AG09309 (cell line): Measurements from ENCODE around the gene NANOS1.

Source experiments
- DNase-seq: peaks from one replicate; pipeline ENCODE4 v3.0.0-alpha.2; 2010; ENCODE audit warnings: low read depth
- H3K4me3 ChIP-seq: 2 replicates; pipeline ENCODE4 v1.5.1; 2011; ENCODE audit warnings: mild to moderate bottlenecking, low read depth, low read length, moderate library complexity; ENCODE audit not compliant: control insufficient read depth
- TF ChIP-seq, protein P1 (sequence below): IDR thresholded peaks from 2 replicates; pipeline ENCODE4 v1.5.1; 2011; ENCODE audit warnings: mild to moderate bottlenecking, low read depth, low read length, inconsistent platforms; ENCODE audit not compliant: insufficient read depth, control insufficient read depth; ENCODE audit errors: missing control alignments

NANOS1 gene

DNA sequence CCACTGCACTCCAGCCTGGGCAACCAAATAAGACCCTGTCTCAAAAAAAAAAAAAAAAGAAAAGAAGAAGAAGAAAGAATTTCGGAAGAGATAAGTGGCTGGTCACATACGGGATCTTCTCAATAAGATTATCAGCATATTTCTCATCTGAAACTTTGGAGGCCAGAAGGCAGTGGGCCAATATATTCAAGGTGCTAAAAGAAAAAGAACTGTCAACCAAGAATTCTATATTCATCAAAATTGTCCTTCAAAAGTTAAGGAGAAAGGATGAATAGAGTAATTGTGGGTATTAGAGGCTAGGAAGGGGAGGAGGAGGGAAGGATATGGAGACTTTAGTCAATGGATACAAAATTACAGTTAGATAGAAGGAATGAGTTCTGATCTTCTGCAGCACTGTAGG, 43.9 kb upstream of the NANOS1 start:
- DNase-seq, result no peak
- TF ChIP-seq, protein P1, sequence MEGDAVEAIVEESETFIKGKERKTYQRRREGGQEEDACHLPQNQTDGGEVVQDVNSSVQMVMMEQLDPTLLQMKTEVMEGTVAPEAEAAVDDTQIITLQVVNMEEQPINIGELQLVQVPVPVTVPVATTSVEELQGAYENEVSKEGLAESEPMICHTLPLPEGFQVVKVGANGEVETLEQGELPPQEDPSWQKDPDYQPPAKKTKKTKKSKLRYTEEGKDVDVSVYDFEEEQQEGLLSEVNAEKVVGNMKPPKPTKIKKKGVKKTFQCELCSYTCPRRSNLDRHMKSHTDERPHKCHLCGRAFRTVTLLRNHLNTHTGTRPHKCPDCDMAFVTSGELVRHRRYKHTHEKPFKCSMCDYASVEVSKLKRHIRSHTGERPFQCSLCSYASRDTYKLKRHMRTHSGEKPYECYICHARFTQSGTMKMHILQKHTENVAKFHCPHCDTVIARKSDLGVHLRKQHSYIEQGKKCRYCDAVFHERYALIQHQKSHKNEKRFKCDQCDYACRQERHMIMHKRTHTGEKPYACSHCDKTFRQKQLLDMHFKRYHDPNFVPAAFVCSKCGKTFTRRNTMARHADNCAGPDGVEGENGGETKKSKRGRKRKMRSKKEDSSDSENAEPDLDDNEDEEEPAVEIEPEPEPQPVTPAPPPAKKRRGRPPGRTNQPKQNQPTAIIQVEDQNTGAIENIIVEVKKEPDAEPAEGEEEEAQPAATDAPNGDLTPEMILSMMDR, result no peak
- no peak overlapping the region for H3K4me3 ChIP-seq

DNA sequence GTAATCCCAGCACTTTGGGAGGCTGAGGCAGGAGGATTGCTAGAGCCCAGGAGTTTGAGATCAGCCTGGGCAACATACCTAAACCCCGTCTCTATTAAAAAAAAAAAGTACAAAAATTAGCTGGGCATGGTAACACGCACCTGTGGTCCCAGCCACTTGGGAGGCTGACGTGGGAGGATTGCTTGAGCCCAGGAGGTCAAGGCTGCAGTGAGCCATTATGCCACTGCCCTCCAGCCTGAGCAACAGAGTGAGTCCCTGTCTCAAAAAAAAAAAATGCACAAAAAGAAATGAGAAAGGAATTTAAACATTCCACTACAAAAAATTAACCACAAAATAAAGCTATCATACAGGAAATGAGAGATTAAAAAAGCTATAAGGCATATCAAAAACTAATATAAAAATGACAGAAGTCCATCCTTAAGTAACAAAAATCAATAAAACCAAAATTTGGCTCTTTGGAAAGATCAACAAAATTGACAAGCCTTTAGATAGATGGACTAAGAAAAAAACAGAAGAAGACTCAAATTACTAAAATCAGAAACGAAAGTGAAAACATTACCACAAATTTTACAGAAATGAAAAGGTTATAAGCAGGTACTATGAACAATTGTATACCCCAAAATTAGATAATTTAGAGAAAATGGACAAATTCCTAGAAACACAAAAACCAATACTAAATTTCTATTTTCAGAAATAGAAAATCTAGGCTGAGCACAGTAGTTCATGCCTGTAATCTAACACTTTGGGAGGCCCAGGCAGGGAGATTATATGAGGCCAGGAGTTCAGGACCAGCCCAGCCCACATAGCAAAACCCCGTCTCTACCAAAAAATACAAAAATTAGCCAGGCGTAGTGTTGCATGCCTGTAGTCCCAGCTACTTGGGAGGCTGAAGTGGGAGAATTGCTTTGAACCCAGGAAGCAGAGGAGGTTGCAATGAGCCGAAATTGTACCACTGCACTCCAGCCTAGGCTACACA, 42.4 kb upstream of the NANOS1 start:
- TF ChIP-seq, protein P1, result no peak
- H3K4me3 ChIP-seq, result no peak overlapping the region
- DNase-seq, result no peak

DNA sequence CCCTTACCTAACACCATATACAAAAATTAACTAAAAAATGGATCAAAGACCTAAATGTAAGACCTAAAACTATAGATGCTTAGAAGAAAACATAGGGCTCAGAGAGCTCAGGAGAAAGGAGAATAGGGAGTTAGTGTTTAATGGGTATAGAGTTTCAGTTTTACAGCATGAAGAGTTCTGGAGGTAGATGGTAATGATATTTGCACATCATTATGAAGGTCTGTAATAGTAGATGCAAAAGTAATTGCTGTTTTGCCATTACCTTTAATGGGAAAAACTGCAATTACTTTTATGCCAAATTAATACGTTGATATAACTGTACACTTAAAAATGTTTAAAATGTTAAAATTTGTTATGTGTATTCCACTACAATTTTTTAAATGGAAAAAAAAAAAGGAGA, 39.2 kb upstream of the NANOS1 start:
- no peak for DNase-seq
- no peak overlapping the region for H3K4me3 ChIP-seq
- TF ChIP-seq, protein P1, result no peak

- no peak overlapping the region for H3K4me3 ChIP-seq
- DNase-seq, result no peak
- TF ChIP-seq, protein P1, result no peak
Measured at GRCh38 chr10:118992496-118992895, 37.0 kb upstream of the NANOS1 start.

DNA sequence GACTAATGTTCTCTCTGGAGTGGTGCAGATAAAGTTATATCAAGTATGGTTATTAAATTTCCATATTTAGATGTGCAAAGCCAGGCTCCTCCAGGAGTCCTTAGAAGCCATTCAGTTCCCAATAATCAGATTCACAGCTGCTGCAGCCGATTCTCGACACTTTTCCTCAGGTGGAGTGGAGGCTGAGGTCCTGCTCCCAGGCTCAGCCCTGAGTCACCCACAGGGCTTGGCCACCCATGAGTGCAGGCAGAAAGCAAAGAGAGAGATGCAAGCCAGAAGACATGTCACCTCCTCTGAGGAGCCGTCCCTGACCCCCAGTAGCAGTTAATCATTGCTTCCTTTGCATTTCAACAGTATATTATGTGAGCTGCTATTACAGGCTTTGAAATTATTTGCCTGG, 36.3 kb upstream of the NANOS1 start:
- DNase-seq, result no peak
- H3K4me3 ChIP-seq, result no peak overlapping the region
- TF ChIP-seq, protein P1, result no peak

DNA sequence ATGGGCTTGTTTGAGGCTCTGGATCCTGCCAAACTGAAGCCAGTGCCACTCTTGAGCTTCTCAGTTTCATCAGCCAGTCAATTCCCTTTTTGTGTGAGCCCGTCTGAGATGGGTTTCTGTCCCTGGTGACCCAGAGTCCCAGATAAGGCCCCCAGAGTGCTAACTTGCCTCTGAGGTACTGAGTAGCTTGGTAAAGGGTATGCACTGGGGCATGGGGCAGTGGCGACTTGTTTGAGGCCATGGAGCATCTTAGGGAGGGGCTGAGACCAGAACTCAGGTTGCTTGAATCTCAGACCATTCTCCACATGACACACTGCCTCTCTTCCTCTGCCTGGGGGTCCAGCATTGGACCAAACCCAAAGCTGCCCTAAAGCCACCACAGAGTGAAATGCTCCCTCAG, 35.2 kb upstream of the NANOS1 start:
- no peak overlapping the region for H3K4me3 ChIP-seq
- no peak for DNase-seq
- TF ChIP-seq, protein P1, result no peak

DNA sequence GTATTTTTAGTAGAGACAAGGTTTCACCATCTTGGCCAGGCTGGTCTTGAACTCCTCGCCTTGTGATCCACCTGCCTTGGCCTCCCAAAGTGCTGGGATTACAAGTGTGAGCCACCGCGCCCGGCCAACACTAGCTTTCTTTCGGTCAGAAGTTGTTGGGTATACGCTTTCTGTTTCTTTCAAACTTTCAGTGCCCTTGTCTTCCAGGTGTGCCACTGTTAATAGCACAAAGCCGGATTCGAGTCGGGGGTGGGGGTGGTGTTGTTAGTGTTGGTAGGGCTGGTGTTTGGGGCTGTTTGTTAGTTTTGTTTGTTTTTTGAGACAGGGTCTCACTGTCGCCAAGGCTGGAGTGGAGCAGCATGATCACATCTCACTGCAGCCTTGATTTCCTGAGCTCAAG, 33.8 kb upstream of the NANOS1 start:
- no peak overlapping the region for H3K4me3 ChIP-seq
- TF ChIP-seq, protein P1, result no peak
- no peak for DNase-seq
